HL-60 (cell line): ENCODE results near the gene AKAP6.

Experiments used
- DNase-seq, 2 experiments: peaks; one replicate each; pipeline ENCODE4 v3.0.0-alpha.2; 2010 to 2020; ENCODE audit warnings: low read depth in 1 of 2, low spot score in 1 of 2
- H3K27ac ChIP-seq: fragments of 250-450 bp; sonication (Bioruptor Pico); replicated peaks from 2 replicates; pipeline ENCODE4 v1.5.1; 2020; ENCODE audit warnings: mild to moderate bottlenecking, moderate library complexity
- H3K27me3 ChIP-seq: fragments of 250-450 bp; sonication (Bioruptor Pico); 2 replicates; pipeline ENCODE4 v1.5.1; 2021; ENCODE audit warnings: mild to moderate bottlenecking, moderate library complexity; ENCODE audit not compliant: insufficient read depth, poor library complexity, severe bottlenecking
- H3K4me3 ChIP-seq: replicated peaks from 2 replicates; pipeline ENCODE4 v1.5.1; 2011; ENCODE audit warnings: mild to moderate bottlenecking, control low read depth, low read length; ENCODE audit not compliant: insufficient read depth
- GABPA ChIP-seq: IDR thresholded peaks from 2 replicates; pipeline ENCODE4 v1.6.1; 2012; ENCODE audit warnings: low read depth
- POLR2AphosphoS5 ChIP-seq: IDR thresholded peaks from 2 replicates; pipeline ENCODE4 v1.6.1; 2012; ENCODE audit warnings: low read depth
- REST ChIP-seq: IDR thresholded peaks from 2 replicates; pipeline ENCODE4 v1.6.1; 2012; ENCODE audit warnings: low read depth; ENCODE audit not compliant: insufficient replicate concordance
- SPI1 ChIP-seq: IDR thresholded peaks from 2 replicates; pipeline ENCODE4 v1.6.1; 2012; ENCODE audit warnings: low read depth, mild to moderate bottlenecking, borderline replicate concordance
- TF ChIP-seq, protein P1 (sequence below): IDR thresholded peaks from one replicate; pipeline ENCODE4 v1.5.1; 2011; ENCODE audit warnings: low read length, control low read depth, inconsistent platforms; ENCODE audit not compliant: insufficient read depth

Gene AKAP6

GRCh38 chr14:32696325-32697091 lies 367.4 kb downstream of the AKAP6 start:
- H3K27ac ChIP-seq: no peak overlapping the region
- DNase-seq: no peak
- H3K4me3 ChIP-seq: no peak overlapping the region
- no peak for TF ChIP-seq POLR2AphosphoS5
- no peak for TF ChIP-seq SPI1
- no peak for TF ChIP-seq GABPA
- no peak for TF ChIP-seq REST
- TF ChIP-seq, protein P1, sequence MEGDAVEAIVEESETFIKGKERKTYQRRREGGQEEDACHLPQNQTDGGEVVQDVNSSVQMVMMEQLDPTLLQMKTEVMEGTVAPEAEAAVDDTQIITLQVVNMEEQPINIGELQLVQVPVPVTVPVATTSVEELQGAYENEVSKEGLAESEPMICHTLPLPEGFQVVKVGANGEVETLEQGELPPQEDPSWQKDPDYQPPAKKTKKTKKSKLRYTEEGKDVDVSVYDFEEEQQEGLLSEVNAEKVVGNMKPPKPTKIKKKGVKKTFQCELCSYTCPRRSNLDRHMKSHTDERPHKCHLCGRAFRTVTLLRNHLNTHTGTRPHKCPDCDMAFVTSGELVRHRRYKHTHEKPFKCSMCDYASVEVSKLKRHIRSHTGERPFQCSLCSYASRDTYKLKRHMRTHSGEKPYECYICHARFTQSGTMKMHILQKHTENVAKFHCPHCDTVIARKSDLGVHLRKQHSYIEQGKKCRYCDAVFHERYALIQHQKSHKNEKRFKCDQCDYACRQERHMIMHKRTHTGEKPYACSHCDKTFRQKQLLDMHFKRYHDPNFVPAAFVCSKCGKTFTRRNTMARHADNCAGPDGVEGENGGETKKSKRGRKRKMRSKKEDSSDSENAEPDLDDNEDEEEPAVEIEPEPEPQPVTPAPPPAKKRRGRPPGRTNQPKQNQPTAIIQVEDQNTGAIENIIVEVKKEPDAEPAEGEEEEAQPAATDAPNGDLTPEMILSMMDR: no peak
- no peaks in the 10 kb centered on the region for H3K27me3 ChIP-seq

- DNase-seq: no peak
- Histone ChIP-seq H3K27me3 (no peaks in the 10 kb centered on the region), H3K4me3 (no peak overlapping the region), H3K27ac (no peak overlapping the region)
- TF ChIP-seq, protein P1: no peak
- TF ChIP-seq POLR2AphosphoS5: no peak
- TF ChIP-seq SPI1: no peak
- no peak for TF ChIP-seq GABPA
- TF ChIP-seq REST: no peak
These were observed 368.0 kb downstream of the AKAP6 start for GRCh38 chr14:32697114-32697513.

DNA sequence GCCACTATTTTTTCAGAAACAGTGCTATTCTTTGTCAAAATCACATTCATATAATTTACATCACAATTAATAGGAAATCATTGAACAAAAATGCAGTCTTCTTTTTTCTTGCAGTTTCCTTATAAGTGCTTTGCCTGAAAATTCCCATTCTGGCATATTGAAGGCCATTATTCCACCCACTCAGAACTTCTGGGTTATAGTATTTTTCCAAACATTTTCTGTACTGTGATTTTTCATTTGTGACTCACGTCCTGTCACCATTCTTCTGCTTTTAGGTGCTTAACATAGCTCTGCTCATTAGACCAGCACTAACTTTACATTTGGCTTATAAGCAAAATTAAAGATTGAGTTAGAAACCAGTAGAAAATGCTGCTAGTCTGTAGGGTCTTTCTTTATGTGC lies 368.6 kb downstream of the AKAP6 start:
- Histone ChIP-seq H3K27ac (no peak overlapping the region), H3K4me3 (no peak overlapping the region), H3K27me3 (no peaks in the 10 kb centered on the region)
- no peak for DNase-seq
- TF ChIP-seq POLR2AphosphoS5 (no peak), REST (no peak), SPI1 (no peak), GABPA (no peak)
- TF ChIP-seq, protein P1: no peak
